ENCODE data around the gene CD69. TPM values are rescaled to one million over a fixed set of nuclear protein-coding genes. Genes with fewer than 3 reads are reported as not detected.

CD69 gene
- total RNA-seq, 1 donor from 2014 or later, result 0.18 TPM

DNA sequence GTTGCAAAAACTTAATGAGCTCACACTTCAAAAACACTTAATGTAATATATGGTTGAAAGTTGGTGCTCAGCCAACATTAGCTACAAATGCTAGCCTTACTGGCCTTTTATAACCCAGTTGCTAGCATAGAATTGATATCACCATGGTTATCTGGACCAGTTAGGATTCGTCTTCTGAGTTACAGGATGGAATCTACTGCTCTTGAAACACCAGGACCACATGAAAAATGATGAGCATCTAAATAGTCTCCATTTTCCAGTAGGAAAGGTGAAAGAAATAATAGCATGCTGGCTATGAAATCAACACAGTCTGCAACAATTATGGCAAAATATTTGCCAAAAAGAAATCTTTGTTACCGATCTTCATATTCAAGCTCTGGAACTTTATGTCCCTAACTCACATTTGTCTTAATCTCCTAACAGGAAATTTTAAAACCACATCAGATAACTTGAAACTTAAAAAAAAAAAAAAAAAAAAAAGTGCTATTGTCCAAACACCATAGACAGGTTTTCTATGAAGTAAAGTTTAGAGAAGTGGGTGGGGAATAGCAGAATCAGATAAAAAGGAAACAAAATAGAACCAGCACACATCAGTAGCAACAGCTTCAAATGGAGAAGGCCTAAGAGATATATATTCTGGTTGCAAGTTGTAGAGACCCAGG, 12.6 kb upstream of the CD69 start:
- Mint-ChIP-seq H3K4me1 (ENCODE audit: low read depth, unreplicated experiment) (peaks cover 3% of the 10 kb centered on the region), H3K9me3 (ENCODE audit: unreplicated experiment) (no peaks in the 10 kb centered on the region), H3K27me3 (ENCODE audit: low read depth, unreplicated experiment) (no peaks in the 10 kb centered on the region), H3K36me3 (ENCODE audit: low read depth, unreplicated experiment) (no peaks in the 10 kb centered on the region), H3K27ac (ENCODE audit: unreplicated experiment) (no peak overlapping the region), H3K4me3 (ENCODE audit: unreplicated experiment) (no peak overlapping the region)
- Histone ChIP-seq H3K79me2 (ENCODE audit: insufficient read depth, low read length) (no peaks in the 10 kb centered on the region), H3K4me2 (ENCODE audit: low read length) (no peak overlapping the region), H3K9ac (ENCODE audit: low read length) (no peak overlapping the region), H3K36me3 (ENCODE audit: insufficient read depth, low read length) (no peaks in the 10 kb centered on the region), H3K27ac (ENCODE audit: low read depth, low read length) (no peak overlapping the region), H2AFZ (ENCODE audit: low read depth, low read length) (no peak overlapping the region), H3K9me3 (ENCODE audit: insufficient read depth, low read depth, low read length) (no peaks in the 10 kb centered on the region), H3K27me3 (ENCODE audit: insufficient read depth, low read length) (no peaks in the 10 kb centered on the region), H3K4me3 (ENCODE audit: insufficient read depth, low read depth, low read length) (no peak overlapping the region), H3K4me1 (ENCODE audit: insufficient read depth, low read length) (no peaks in the 10 kb centered on the region), H4K20me1 (ENCODE audit: insufficient read depth, low read length) (no peaks in the 10 kb centered on the region)
- FAIRE-seq (no peak), DNase-seq (ENCODE audit: low read depth) (no peak)
- TF ChIP-seq, protein P1, sequence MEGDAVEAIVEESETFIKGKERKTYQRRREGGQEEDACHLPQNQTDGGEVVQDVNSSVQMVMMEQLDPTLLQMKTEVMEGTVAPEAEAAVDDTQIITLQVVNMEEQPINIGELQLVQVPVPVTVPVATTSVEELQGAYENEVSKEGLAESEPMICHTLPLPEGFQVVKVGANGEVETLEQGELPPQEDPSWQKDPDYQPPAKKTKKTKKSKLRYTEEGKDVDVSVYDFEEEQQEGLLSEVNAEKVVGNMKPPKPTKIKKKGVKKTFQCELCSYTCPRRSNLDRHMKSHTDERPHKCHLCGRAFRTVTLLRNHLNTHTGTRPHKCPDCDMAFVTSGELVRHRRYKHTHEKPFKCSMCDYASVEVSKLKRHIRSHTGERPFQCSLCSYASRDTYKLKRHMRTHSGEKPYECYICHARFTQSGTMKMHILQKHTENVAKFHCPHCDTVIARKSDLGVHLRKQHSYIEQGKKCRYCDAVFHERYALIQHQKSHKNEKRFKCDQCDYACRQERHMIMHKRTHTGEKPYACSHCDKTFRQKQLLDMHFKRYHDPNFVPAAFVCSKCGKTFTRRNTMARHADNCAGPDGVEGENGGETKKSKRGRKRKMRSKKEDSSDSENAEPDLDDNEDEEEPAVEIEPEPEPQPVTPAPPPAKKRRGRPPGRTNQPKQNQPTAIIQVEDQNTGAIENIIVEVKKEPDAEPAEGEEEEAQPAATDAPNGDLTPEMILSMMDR (IDR thresholded peaks at IDR 0.05; ENCODE audit: insufficient read depth, low read depth, low read length), result no peak
- TF ChIP-seq EZH2 (IDR thresholded peaks at IDR 0.05; ENCODE audit: insufficient read depth, low read length), result no peak

DNA sequence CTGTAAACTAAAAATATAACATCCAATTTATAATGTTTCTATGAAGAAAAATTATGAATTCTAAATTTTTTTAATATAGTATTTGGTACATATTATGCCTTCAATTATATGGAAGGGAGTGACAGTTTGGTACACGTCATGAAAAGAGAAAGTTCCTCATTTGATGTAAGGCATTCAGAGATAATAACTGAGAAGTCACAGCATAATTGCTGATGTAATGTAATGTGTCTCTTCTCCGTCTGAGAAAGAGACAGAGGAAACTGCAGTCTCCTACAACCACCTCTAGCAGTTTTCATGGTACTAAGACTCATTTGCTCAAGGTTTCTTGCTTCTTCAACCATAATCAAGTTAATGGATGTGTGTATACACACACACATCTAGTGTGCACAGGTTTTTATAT, 2.3 kb upstream of the CD69 start:
- Mint-ChIP-seq H3K4me3 (ENCODE audit: unreplicated experiment) (no peak overlapping the region), H3K36me3 (ENCODE audit: low read depth, unreplicated experiment) (no peaks in the 10 kb centered on the region), H3K27ac (ENCODE audit: unreplicated experiment) (no peak overlapping the region), H3K27me3 (ENCODE audit: low read depth, unreplicated experiment) (no peaks in the 10 kb centered on the region), H3K9me3 (ENCODE audit: unreplicated experiment) (no peaks in the 10 kb centered on the region), H3K4me1 (ENCODE audit: low read depth, unreplicated experiment) (peaks cover 7% of the 10 kb centered on the region)
- no peaks in the 10 kb centered on the region for H3K79me2 ChIP-seq (ENCODE audit: insufficient read depth, low read length)
- no peak overlapping the region for H3K4me2 ChIP-seq (ENCODE audit: low read length)
- no peak overlapping the region for H2AFZ ChIP-seq (ENCODE audit: low read depth, low read length)
- no peak overlapping the region for H3K9ac ChIP-seq (ENCODE audit: low read length)
- no peaks in the 10 kb centered on the region for H3K27me3 ChIP-seq (ENCODE audit: insufficient read depth, low read length)
- DNase-seq (ENCODE audit: low read depth) (no peak), FAIRE-seq (no peak)
- H3K36me3 ChIP-seq (ENCODE audit: insufficient read depth, low read length), result no peaks in the 10 kb centered on the region
- no peaks in the 10 kb centered on the region for H3K9me3 ChIP-seq (ENCODE audit: insufficient read depth, low read depth, low read length)
- no peak overlapping the region for H3K4me3 ChIP-seq (ENCODE audit: insufficient read depth, low read depth, low read length)
- no peaks in the 10 kb centered on the region for H3K4me1 ChIP-seq (ENCODE audit: insufficient read depth, low read length)
- H3K27ac ChIP-seq (ENCODE audit: low read depth, low read length), result no peak overlapping the region
- no peaks in the 10 kb centered on the region for H4K20me1 ChIP-seq (ENCODE audit: insufficient read depth, low read length)
- no peak for TF ChIP-seq EZH2 (IDR thresholded peaks at IDR 0.05; ENCODE audit: insufficient read depth, low read length)
- TF ChIP-seq, protein P1 (IDR thresholded peaks at IDR 0.05; ENCODE audit: insufficient read depth, low read depth, low read length), result no peak

DNA sequence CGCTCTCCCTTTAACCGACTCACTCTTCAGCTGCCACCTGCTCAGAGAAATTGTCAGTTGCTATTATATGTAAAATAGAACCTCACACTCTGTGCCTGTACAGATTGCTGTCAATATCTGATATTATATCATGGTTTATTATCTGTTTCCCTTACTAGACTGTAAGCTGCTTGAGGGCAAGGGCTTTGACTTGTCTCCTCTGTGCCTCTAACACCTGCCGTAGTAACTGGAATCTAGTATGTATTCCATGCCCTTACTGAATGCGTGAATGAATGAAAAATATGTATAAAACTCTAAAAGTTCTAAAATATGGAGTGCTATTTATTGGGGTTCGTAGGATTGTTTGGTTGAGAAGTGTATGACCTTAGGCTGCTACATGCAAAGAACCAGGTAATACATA, 1.7 kb upstream of the CD69 start:
- no peak overlapping the region for H3K4me2 ChIP-seq (ENCODE audit: low read length)
- no peaks in the 10 kb centered on the region for H3K9me3 Mint-ChIP-seq (ENCODE audit: unreplicated experiment)
- no peak overlapping the region for H3K27ac ChIP-seq (ENCODE audit: low read depth, low read length)
- no peak overlapping the region for H3K4me3 Mint-ChIP-seq (ENCODE audit: unreplicated experiment)
- no peak overlapping the region for H3K4me3 ChIP-seq (ENCODE audit: insufficient read depth, low read depth, low read length)
- no peaks in the 10 kb centered on the region for H3K36me3 Mint-ChIP-seq (ENCODE audit: low read depth, unreplicated experiment)
- H3K36me3 ChIP-seq (ENCODE audit: insufficient read depth, low read length), result no peaks in the 10 kb centered on the region
- H2AFZ ChIP-seq (ENCODE audit: low read depth, low read length), result no peak overlapping the region
- TF ChIP-seq, protein P1 (IDR thresholded peaks at IDR 0.05; ENCODE audit: insufficient read depth, low read depth, low read length), result no peak
- TF ChIP-seq EZH2 (IDR thresholded peaks at IDR 0.05; ENCODE audit: insufficient read depth, low read length), result no peak
- no peaks in the 10 kb centered on the region for H3K4me1 ChIP-seq (ENCODE audit: insufficient read depth, low read length)
- FAIRE-seq (no peak), DNase-seq (ENCODE audit: low read depth) (no peak)
- no peak overlapping the region for H3K9ac ChIP-seq (ENCODE audit: low read length)
- H4K20me1 ChIP-seq (ENCODE audit: insufficient read depth, low read length), result no peaks in the 10 kb centered on the region
- H3K27ac Mint-ChIP-seq (ENCODE audit: unreplicated experiment), result no peak overlapping the region
- peaks cover 7% of the 10 kb centered on the region for H3K4me1 Mint-ChIP-seq (ENCODE audit: low read depth, unreplicated experiment)
- H3K79me2 ChIP-seq (ENCODE audit: insufficient read depth, low read length), result no peaks in the 10 kb centered on the region
- H3K27me3 Mint-ChIP-seq (ENCODE audit: low read depth, unreplicated experiment), result no peaks in the 10 kb centered on the region
- H3K27me3 ChIP-seq (ENCODE audit: insufficient read depth, low read length), result no peaks in the 10 kb centered on the region
- H3K9me3 ChIP-seq (ENCODE audit: insufficient read depth, low read depth, low read length), result no peaks in the 10 kb centered on the region

All from astrocyte (in vitro differentiated cells and primary cell).